Stimulated activated naive CD8-positive, alpha-beta T cell treated with anti-CD3 and anti-CD28 coated beads, Interleukin-15, amount 100 ng/mL, for 72 hours (primary cell): Measurements from ENCODE around the gene IDH2.

Experiments
- ATAC-seq: fragments of 150-1000 bp; cut with Tn5 transposase; 2 replicates; pipeline ENCODE4 v1.10.0; 2021; ENCODE audit warnings: mild to moderate bottlenecking, moderate library complexity
- DNase-seq, 2 donors: peaks; one replicate each; pipeline ENCODE4 v3.0.0; 2021 to 2022
- H3K27ac Mint-ChIP-seq, 2 donors: one replicate each; pipeline ENCODE4 v1.8.0; 2022; ENCODE audit warnings: mild to moderate bottlenecking in 2 of 2, mixed read lengths in 2 of 2, moderate library complexity in 2 of 2
- H3K27me3 Mint-ChIP-seq: one replicate; pipeline ENCODE4 v1.8.0; 2022; ENCODE audit warnings: mixed read lengths
- H3K4me1 Mint-ChIP-seq: one replicate; pipeline ENCODE4 v1.8.0; 2022; ENCODE audit warnings: mild to moderate bottlenecking, mixed read lengths
- H3K4me3 Mint-ChIP-seq, 2 donors: one replicate each; pipeline ENCODE4 v1.8.0; 2022; ENCODE audit warnings: mild to moderate bottlenecking in 2 of 2, mixed read lengths in 2 of 2, moderate library complexity in 1 of 2
- H3K9me3 Mint-ChIP-seq, 2 donors: one replicate each; pipeline ENCODE4 v1.8.0; 2022; ENCODE audit warnings: mixed read lengths in 2 of 2

The IDH2 gene

GRCh38 chr15:90049666-90050604 lies 52.3 kb downstream of the IDH2 start:
- ATAC-seq (peak; percentile 5), DNase-seq (no peak)
- H3K27me3 Mint-ChIP-seq, result no peaks in the 10 kb centered on the region
- peak overlapping the region in 1 of 2 donors; percentile 85 for H3K27ac Mint-ChIP-seq
- H3K4me1 Mint-ChIP-seq, result peaks cover 39% of the 10 kb centered on the region
- no peak overlapping the region for H3K4me3 Mint-ChIP-seq
- no peaks in the 10 kb centered on the region for H3K9me3 Mint-ChIP-seq

GRCh38 chr15:90049030-90049429 lies 53.2 kb downstream of the IDH2 start:
- DNase-seq (no peak), ATAC-seq (no peak)
- Mint-ChIP-seq H3K4me1 (peaks cover 42% of the 10 kb centered on the region), H3K4me3 (no peak overlapping the region), H3K27ac (no peak overlapping the region), H3K9me3 (no peaks in the 10 kb centered on the region), H3K27me3 (no peaks in the 10 kb centered on the region)

GRCh38 chr15:90047956-90048575 lies 54.2 kb downstream of the IDH2 start:
- DNase-seq, result no peak
- H3K4me3 Mint-ChIP-seq, result no peak overlapping the region
- no peak overlapping the region for H3K27ac Mint-ChIP-seq
- no peaks in the 10 kb centered on the region for H3K27me3 Mint-ChIP-seq
- H3K4me1 Mint-ChIP-seq, result peaks cover 41% of the 10 kb centered on the region
- ATAC-seq, result no peak
- no peaks in the 10 kb centered on the region for H3K9me3 Mint-ChIP-seq

- no peak for DNase-seq
- Mint-ChIP-seq H3K4me1 (peaks cover 34% of the 10 kb centered on the region), H3K27ac (no peak overlapping the region)
Measured at GRCh38 chr15:90046911-90047392, 55.3 kb downstream of the IDH2 start.

GRCh38 chr15:90046289-90046688 lies 56.0 kb downstream of the IDH2 start:
- Mint-ChIP-seq H3K4me3 (no peak overlapping the region), H3K4me1 (peaks cover 33% of the 10 kb centered on the region), H3K27me3 (no peaks in the 10 kb centered on the region), H3K27ac (no peak overlapping the region), H3K9me3 (no peaks in the 10 kb centered on the region)
- ATAC-seq (no peak), DNase-seq (no peak)

More at GRCh38 chr15:90046911-90047392, 55.3 kb downstream of the IDH2 start:
- H3K27me3 Mint-ChIP-seq, result no peaks in the 10 kb centered on the region
- no peak for ATAC-seq
- no peaks in the 10 kb centered on the region for H3K9me3 Mint-ChIP-seq
- no peak overlapping the region for H3K4me3 Mint-ChIP-seq

GRCh38 chr15:90044916-90045371 lies 57.3 kb downstream of the IDH2 start:
- H3K27ac Mint-ChIP-seq, result peak overlapping the region in 1 of 2 donors; percentile 48
- H3K9me3 Mint-ChIP-seq, result no peaks in the 10 kb centered on the region
- H3K4me1 Mint-ChIP-seq, result peaks cover 34% of the 10 kb centered on the region
- ATAC-seq, result no peak
- H3K4me3 Mint-ChIP-seq, result no peak overlapping the region
- DNase-seq, result no peak
- no peaks in the 10 kb centered on the region for H3K27me3 Mint-ChIP-seq

GRCh38 chr15:90044191-90044590 lies 58.1 kb downstream of the IDH2 start:
- Mint-ChIP-seq H3K4me3 (no peak overlapping the region), H3K4me1 (peaks cover 37% of the 10 kb centered on the region), H3K27ac (no peak overlapping the region), H3K9me3 (no peaks in the 10 kb centered on the region), H3K27me3 (no peaks in the 10 kb centered on the region)
- DNase-seq, result no peak
- ATAC-seq, result no peak

- H3K27ac Mint-ChIP-seq, result peak overlapping the region in 1 of 2 donors; percentile 59
- peaks cover 43% of the 10 kb centered on the region for H3K4me1 Mint-ChIP-seq
- ATAC-seq (no peak), DNase-seq (no peak)
- H3K4me3 Mint-ChIP-seq, result no peak overlapping the region
- no peaks in the 10 kb centered on the region for H3K9me3 Mint-ChIP-seq
- H3K27me3 Mint-ChIP-seq, result no peaks in the 10 kb centered on the region
Measured at GRCh38 chr15:90043530-90044010, 58.7 kb downstream of the IDH2 start.

- H3K27me3 Mint-ChIP-seq, result no peaks in the 10 kb centered on the region
- no peak overlapping the region for H3K4me3 Mint-ChIP-seq
- DNase-seq, result no peak
- H3K4me1 Mint-ChIP-seq, result peaks cover 49% of the 10 kb centered on the region
- no peaks in the 10 kb centered on the region for H3K9me3 Mint-ChIP-seq
- no peak for ATAC-seq
- H3K27ac Mint-ChIP-seq, result peak overlapping the region in 1 of 2 donors; percentile 59
Measured at GRCh38 chr15:90042766-90043529, 59.3 kb downstream of the IDH2 start.

GRCh38 chr15:90042356-90042755 lies 59.9 kb downstream of the IDH2 start:
- ATAC-seq (no peak), DNase-seq (no peak)
- Mint-ChIP-seq H3K9me3 (no peaks in the 10 kb centered on the region), H3K27me3 (no peaks in the 10 kb centered on the region), H3K27ac (no peak overlapping the region), H3K4me3 (no peak overlapping the region), H3K4me1 (peaks cover 55% of the 10 kb centered on the region)

GRCh38 chr15:90040618-90041017 lies 61.6 kb downstream of the IDH2 start:
- no peak for DNase-seq
- no peak overlapping the region for H3K4me3 Mint-ChIP-seq
- no peaks in the 10 kb centered on the region for H3K9me3 Mint-ChIP-seq
- no peak for ATAC-seq
- H3K27me3 Mint-ChIP-seq, result no peaks in the 10 kb centered on the region
- peaks cover 61% of the 10 kb centered on the region for H3K4me1 Mint-ChIP-seq
- H3K27ac Mint-ChIP-seq, result no peak overlapping the region

- DNase-seq (no peak), ATAC-seq (no peak)
- no peaks in the 10 kb centered on the region for H3K27me3 Mint-ChIP-seq
- H3K4me3 Mint-ChIP-seq, result no peak overlapping the region
- peak overlapping the region; percentile 65 to 90 for H3K27ac Mint-ChIP-seq
- no peaks in the 10 kb centered on the region for H3K9me3 Mint-ChIP-seq
- H3K4me1 Mint-ChIP-seq, result peaks cover 61% of the 10 kb centered on the region
Measured at GRCh38 chr15:90039996-90040395, 62.3 kb downstream of the IDH2 start.

GRCh38 chr15:90038632-90039095 lies 63.6 kb downstream of the IDH2 start:
- peak overlapping the region; percentile 74 to 75 for H3K4me3 Mint-ChIP-seq
- peaks cover 71% of the 10 kb centered on the region for H3K4me1 Mint-ChIP-seq
- no peaks in the 10 kb centered on the region for H3K9me3 Mint-ChIP-seq
- peak in 1 of 2 donors; percentile 38 for DNase-seq
- no peaks in the 10 kb centered on the region for H3K27me3 Mint-ChIP-seq
- ATAC-seq, result peak; percentile 44
- peak overlapping the region; percentile 84 to 97 for H3K27ac Mint-ChIP-seq

- H3K27me3 Mint-ChIP-seq, result no peaks in the 10 kb centered on the region
- peaks cover 77% of the 10 kb centered on the region for H3K4me1 Mint-ChIP-seq
- H3K9me3 Mint-ChIP-seq, result no peaks in the 10 kb centered on the region
- ATAC-seq, result peak; percentile 84
- peak; percentile 63 to 87 for DNase-seq
- H3K27ac Mint-ChIP-seq, result peak overlapping the region; percentile 94 to 97
- peak overlapping the region; percentile 74 to 75 for H3K4me3 Mint-ChIP-seq
Measured at GRCh38 chr15:90037961-90038631, 64.2 kb downstream of the IDH2 start.

GRCh38 chr15:90037511-90037860 lies 64.8 kb downstream of the IDH2 start:
- DNase-seq, result no peak
- Mint-ChIP-seq H3K27ac (peak overlapping the region; percentile 94 to 97), H3K4me3 (peak overlapping the region; percentile 68 to 75)

More at GRCh38 chr15:90037511-90037860, 64.8 kb downstream of the IDH2 start:
- ATAC-seq, result no peak
- Mint-ChIP-seq H3K9me3 (no peaks in the 10 kb centered on the region), H3K27me3 (no peaks in the 10 kb centered on the region), H3K4me1 (peaks cover 81% of the 10 kb centered on the region)
